ENCODE results near the gene TMEM239. TPM values are rescaled to one million over a fixed set of nuclear protein-coding genes. Genes with fewer than 3 reads are reported as not detected.

Gene TMEM239
- polyA plus RNA-seq, 1 of the 3 experiments (the other 2 are of a cell fraction), result 0.02 TPM

GRCh38 chr20:2809690-2810089 lies 6.5 kb upstream of the TMEM239 start:
- POLR2A ChIA-PET, result no interaction called here
- H2AFZ ChIP-seq (ENCODE audit: low read depth), result no peak overlapping the region
- DNase-seq, result no peak
- TF ChIP-seq FOSL2 (IDR thresholded peaks at IDR 0.05; ENCODE audit: borderline replicate concordance, low read depth), result no peak
- no peak for TF ChIP-seq TCF12 (IDR thresholded peaks at IDR 0.05)
- TF ChIP-seq ELF1 (IDR thresholded peaks at IDR 0.05), result no peak
- TF ChIP-seq REST (IDR thresholded peaks at IDR 0.05; ENCODE audit: low read depth, low read length), result no peak
- no peak for TF ChIP-seq JUND (IDR thresholded peaks at IDR 0.05)
- TF ChIP-seq CHD2 (IDR thresholded peaks at IDR 0.05; ENCODE audit: low read length, partially characterized antibody), result no peak
- no peak for TF ChIP-seq EZH2phosphoT487 (IDR thresholded peaks at IDR 0.05; ENCODE audit: borderline replicate concordance, low read depth)
- TF ChIP-seq TAF1 (IDR thresholded peaks at IDR 0.05; ENCODE audit: borderline replicate concordance, low read depth, low read length), result no peak
- TF ChIP-seq EP300 (IDR thresholded peaks at IDR 0.05; ENCODE audit: borderline replicate concordance in 1 of 2, low read depth in 1 of 2, low read length in 1 of 2), result no peak
- TF ChIP-seq CTCF (IDR thresholded peaks at IDR 0.05), result no peak
- no peak for TF ChIP-seq GATA2 (CRISPR knock-in tag; IDR thresholded peaks at IDR 0.05)
- no peak for TF ChIP-seq MXI1 (IDR thresholded peaks at IDR 0.05; ENCODE audit: low read depth, low read length)
- no peak for TF ChIP-seq POLR2AphosphoS5 (IDR thresholded peaks at IDR 0.05; ENCODE audit: low read depth, low read length)
- no peak for TF ChIP-seq RAD21 (IDR thresholded peaks at IDR 0.05; ENCODE audit: low read length)
- no peak for TF ChIP-seq RXRA (IDR thresholded peaks at IDR 0.05; ENCODE audit: borderline replicate concordance, low read depth)
- TF ChIP-seq SIN3A (IDR thresholded peaks at IDR 0.05; ENCODE audit: borderline replicate concordance, low read depth, low read length), result no peak
- TF ChIP-seq SMC3 (IDR thresholded peaks at IDR 0.05; ENCODE audit: low read depth, low read length), result no peak
- TF ChIP-seq IRF3 (IDR thresholded peaks at IDR 0.05; ENCODE audit: low read depth, low read length), result no peak
- no peak for TF ChIP-seq MEF2A (IDR thresholded peaks at IDR 0.05; ENCODE audit: borderline replicate concordance, low read depth)
- H3K9me2 ChIP-seq, result no peaks in the 10 kb centered on the region
- 83% methylated on average over 10 of the region's 10 CpGs for WGBS (ENCODE audit: low lambda C conversion rate)
- no peaks in the 10 kb centered on the region for H3K79me2 ChIP-seq (ENCODE audit: insufficient read depth)
- no peaks in the 10 kb centered on the region for H3K36me3 ChIP-seq (replicated peaks in 1 of 2; ENCODE audit: control insufficient read depth in 1 of 2, insufficient read depth in 2 of 2, low read length in 1 of 2)
- H3K9me3 ChIP-seq, result peaks cover 11% of the 10 kb centered on the region
- no peaks in the 10 kb centered on the region for H3K27me3 ChIP-seq (ENCODE audit: insufficient read depth)
- H3K4me3 ChIP-seq (ENCODE audit: low read depth in 2 of 2, low read length in 1 of 2), result no peak overlapping the region
- H3K9ac ChIP-seq, result no peak overlapping the region
- CTCF ChIA-PET, result no interaction called here
- H3F3A ChIP-seq (replicated peaks; ENCODE audit: insufficient read depth), result peaks cover 4% of the 10 kb centered on the region
- peaks cover 5 to 9% of the 10 kb centered on the region in 2 experiments; a peak in 2 of 4 replicates for H3K4me1 ChIP-seq (ENCODE audit: control insufficient read depth in 1 of 2, insufficient read depth in 2 of 2, low read depth in 1 of 2, low read length in 1 of 2)
- no peak overlapping the region for H3K27ac ChIP-seq (ENCODE audit: low read depth in 2 of 2, low read length in 1 of 2)
- no peaks in the 10 kb centered on the region for H4K20me1 ChIP-seq (ENCODE audit: insufficient read depth)
- H3K4me2 ChIP-seq, result no peak overlapping the region
